ENCODE data around the gene GRN. TPM values are rescaled to one million over a fixed set of nuclear protein-coding genes. Genes with fewer than 3 reads are reported as not detected.

GRN gene
- total and polyA plus RNA-seq, 2 of the 13 experiments (the other 11 are each of a cell fraction or from before 2014, with no cell fraction given): 86.6 to 143 TPM

- TF ChIP-seq ZNF709 (CRISPR knock-in tag; IDR thresholded peaks at IDR 0.05) (peak; percentile 85), ZKSCAN8 (CRISPR knock-in tag; IDR thresholded peaks at IDR 0.05; ENCODE audit: borderline replicate concordance) (no peak), KLF12 (CRISPR knock-in tag; IDR thresholded peaks at IDR 0.05; ENCODE audit: borderline replicate concordance) (peak; percentile 90), GFI1 (CRISPR knock-in tag; IDR thresholded peaks at IDR 0.05; ENCODE audit: borderline replicate concordance) (peak; percentile 1; the same call in 1 of the 2 replicates), ZMYM3 (CRISPR knock-in tag; IDR thresholded peaks at IDR 0.05) (peak; percentile 94), SP5 (CRISPR knock-in tag; IDR thresholded peaks at IDR 0.05; ENCODE audit: borderline replicate concordance, low read depth) (peak; percentile 97), BRCA1 (CRISPR knock-in tag; IDR thresholded peaks at IDR 0.05) (0 out of 2 replicates have a peak, but pooled peaks have one; percentile 59), PPARG (CRISPR knock-in tag; conservative IDR thresholded peaks at IDR 0.05) (peak; percentile 37; the same call in 1 of the 2 replicates), FOXM1 (CRISPR knock-in tag; IDR thresholded peaks at IDR 0.05) (0 out of 2 replicates have a peak, but pooled peaks have one; percentile 7), RARA (CRISPR knock-in tag; IDR thresholded peaks at IDR 0.05) (no peak), MAX (IDR thresholded peaks at IDR 0.05) (peak; percentile 94), ZSCAN31 (CRISPR knock-in tag; IDR thresholded peaks at IDR 0.05; ENCODE audit: low read depth) (peak; percentile 97), ZNF607 (CRISPR knock-in tag; IDR thresholded peaks at IDR 0.05; ENCODE audit: borderline replicate concordance) (peak; percentile 93), SP1 (IDR thresholded peaks at IDR 0.05) (no peak), SP1 (CRISPR knock-in tag; IDR thresholded peaks at IDR 0.05) (peak; percentile 98), MYC (CRISPR knock-in tag; IDR thresholded peaks at IDR 0.05; ENCODE audit: borderline replicate concordance) (peak; percentile 76), ZSCAN25 (CRISPR knock-in tag; IDR thresholded peaks at IDR 0.05) (peak; percentile 82), HIC2 (CRISPR knock-in tag; IDR thresholded peaks at IDR 0.05; ENCODE audit: low read depth) (0 out of 2 replicates have a peak, but pooled peaks have one; percentile 7), HMGA1 (CRISPR knock-in tag; conservative IDR thresholded peaks at IDR 0.05) (no peak), ARNTL (CRISPR knock-in tag; IDR thresholded peaks at IDR 0.05) (peak; percentile 93), KLF6 (CRISPR knock-in tag; IDR thresholded peaks at IDR 0.05) (peak; percentile 86), TSC22D2 (CRISPR knock-in tag; IDR thresholded peaks at IDR 0.05; ENCODE audit: borderline replicate concordance) (no peak), ZNF564 (CRISPR knock-in tag; IDR thresholded peaks at IDR 0.05) (peak; percentile 78)
- TF ChIP-seq, protein P1, sequence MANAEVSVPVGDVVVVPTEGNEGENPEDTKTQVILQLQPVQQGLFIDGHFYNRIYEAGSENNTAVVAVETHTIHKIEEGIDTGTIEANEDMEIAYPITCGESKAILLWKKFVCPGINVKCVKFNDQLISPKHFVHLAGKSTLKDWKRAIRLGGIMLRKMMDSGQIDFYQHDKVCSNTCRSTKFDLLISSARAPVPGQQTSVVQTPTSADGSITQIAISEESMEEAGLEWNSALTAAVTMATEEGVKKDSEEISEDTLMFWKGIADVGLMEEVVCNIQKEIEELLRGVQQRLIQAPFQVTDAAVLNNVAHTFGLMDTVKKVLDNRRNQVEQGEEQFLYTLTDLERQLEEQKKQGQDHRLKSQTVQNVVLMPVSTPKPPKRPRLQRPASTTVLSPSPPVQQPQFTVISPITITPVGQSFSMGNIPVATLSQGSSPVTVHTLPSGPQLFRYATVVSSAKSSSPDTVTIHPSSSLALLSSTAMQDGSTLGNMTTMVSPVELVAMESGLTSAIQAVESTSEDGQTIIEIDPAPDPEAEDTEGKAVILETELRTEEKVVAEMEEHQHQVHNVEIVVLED (CRISPR knock-in tag; IDR thresholded peaks at IDR 0.05; ENCODE audit: borderline replicate concordance): peak; percentile 52
- TF ChIP-seq, protein P2, sequence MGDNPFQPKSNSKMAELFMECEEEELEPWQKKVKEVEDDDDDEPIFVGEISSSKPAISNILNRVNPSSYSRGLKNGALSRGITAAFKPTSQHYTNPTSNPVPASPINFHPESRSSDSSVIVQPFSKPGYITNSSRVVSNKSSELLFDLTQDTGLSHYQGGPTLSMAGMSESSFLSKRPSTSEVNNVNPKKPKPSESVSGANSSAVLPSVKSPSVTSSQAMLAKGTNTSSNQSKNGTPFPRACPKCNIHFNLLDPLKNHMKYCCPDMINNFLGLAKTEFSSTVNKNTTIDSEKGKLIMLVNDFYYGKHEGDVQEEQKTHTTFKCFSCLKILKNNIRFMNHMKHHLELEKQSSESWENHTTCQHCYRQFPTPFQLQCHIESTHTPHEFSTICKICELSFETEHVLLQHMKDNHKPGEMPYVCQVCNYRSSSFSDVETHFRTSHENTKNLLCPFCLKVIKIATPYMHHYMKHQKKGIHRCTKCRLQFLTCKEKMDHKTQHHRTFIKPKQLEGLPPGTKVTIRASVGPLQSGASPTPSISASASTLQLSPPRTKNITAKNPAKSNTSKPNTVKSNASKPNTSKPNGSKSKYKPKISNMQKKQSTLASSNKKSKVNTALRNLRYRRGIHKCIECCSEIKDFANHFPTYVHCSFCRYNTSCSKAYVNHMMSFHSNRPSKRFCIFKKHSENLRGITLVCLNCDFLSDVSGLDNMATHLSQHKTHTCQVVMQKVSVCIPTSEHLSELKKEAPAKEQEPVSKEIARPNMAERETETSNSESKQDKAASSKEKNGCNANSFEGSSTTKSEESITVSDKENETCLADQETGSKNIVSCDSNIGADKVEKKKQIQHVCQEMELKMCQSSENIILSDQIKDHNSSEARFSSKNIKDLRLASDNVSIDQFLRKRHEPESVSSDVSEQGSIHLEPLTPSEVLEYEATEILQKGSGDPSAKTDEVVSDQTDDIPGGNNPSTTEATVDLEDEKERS (CRISPR knock-in tag; IDR thresholded peaks at IDR 0.05): no peak
Measured at GRCh38 chr17:44324571-44325275, 20.4 kb upstream of the GRN start, which contains the start of gene SLC25A39 (continued).
